ENCODE data around the gene PPP2R1A.

DNA sequence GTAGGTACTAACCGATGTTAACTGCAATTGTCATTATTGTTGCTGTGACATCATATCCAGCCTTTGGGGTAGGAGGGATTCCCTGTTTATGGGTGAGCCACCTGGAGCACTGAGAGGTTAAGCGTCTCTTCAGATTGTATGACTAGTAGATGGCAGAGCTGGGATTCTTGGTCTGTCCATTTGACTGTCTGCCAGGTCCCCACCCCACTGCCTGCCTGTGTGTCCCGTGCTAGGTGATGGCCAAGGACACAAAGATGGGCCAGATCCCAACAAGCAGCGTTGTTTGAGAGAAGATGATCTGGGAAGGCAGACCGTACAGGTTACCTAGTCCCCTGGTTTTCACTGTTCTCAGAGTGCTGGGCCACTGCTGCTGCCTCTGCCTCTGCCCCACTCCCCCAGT, 16.6 kb downstream of the PPP2R1A start:
- TF ChIP-seq, protein P1, sequence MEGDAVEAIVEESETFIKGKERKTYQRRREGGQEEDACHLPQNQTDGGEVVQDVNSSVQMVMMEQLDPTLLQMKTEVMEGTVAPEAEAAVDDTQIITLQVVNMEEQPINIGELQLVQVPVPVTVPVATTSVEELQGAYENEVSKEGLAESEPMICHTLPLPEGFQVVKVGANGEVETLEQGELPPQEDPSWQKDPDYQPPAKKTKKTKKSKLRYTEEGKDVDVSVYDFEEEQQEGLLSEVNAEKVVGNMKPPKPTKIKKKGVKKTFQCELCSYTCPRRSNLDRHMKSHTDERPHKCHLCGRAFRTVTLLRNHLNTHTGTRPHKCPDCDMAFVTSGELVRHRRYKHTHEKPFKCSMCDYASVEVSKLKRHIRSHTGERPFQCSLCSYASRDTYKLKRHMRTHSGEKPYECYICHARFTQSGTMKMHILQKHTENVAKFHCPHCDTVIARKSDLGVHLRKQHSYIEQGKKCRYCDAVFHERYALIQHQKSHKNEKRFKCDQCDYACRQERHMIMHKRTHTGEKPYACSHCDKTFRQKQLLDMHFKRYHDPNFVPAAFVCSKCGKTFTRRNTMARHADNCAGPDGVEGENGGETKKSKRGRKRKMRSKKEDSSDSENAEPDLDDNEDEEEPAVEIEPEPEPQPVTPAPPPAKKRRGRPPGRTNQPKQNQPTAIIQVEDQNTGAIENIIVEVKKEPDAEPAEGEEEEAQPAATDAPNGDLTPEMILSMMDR (conservative IDR thresholded peaks at IDR 0.05 in 1 of 2, IDR thresholded peaks at IDR 0.05 in 1 of 2; ENCODE audit: extremely low read depth in 1 of 2, insufficient read depth in 1 of 2, low read depth in 1 of 2, low read length in 2 of 2) = no peak
- no peak for TF ChIP-seq EZH2 (IDR thresholded peaks at IDR 0.05; ENCODE audit: borderline replicate concordance, low read length)

Measured in mammary epithelial cell (primary cell).